Coronary artery (tissue), 2 donors: ENCODE results near the gene GET4.

Source experiments
- DNase-seq: peaks from one replicate; pipeline ENCODE4 v3.0.0-alpha.2; 2017; ENCODE audit warnings: low spot score
- H3K27ac ChIP-seq, 2 donors: fragments of 200-600 bp; sonication (generic); one replicate each; pipeline ENCODE4 v1.5.1; 2016 to 2019
- H3K4me3 ChIP-seq: fragments of 200-600 bp; sonication (generic); 2 replicates; pipeline ENCODE4 v1.5.1; 2016; ENCODE audit warnings: mild to moderate bottlenecking, moderate library complexity
- TF ChIP-seq, protein P1 (sequence below): fragments of 200-600 bp; sonication (generic); IDR thresholded peaks from one replicate; pipeline ENCODE4 v1.5.1; 2019; ENCODE audit warnings: antibody characterized with exemption

Gene GET4

DNA sequence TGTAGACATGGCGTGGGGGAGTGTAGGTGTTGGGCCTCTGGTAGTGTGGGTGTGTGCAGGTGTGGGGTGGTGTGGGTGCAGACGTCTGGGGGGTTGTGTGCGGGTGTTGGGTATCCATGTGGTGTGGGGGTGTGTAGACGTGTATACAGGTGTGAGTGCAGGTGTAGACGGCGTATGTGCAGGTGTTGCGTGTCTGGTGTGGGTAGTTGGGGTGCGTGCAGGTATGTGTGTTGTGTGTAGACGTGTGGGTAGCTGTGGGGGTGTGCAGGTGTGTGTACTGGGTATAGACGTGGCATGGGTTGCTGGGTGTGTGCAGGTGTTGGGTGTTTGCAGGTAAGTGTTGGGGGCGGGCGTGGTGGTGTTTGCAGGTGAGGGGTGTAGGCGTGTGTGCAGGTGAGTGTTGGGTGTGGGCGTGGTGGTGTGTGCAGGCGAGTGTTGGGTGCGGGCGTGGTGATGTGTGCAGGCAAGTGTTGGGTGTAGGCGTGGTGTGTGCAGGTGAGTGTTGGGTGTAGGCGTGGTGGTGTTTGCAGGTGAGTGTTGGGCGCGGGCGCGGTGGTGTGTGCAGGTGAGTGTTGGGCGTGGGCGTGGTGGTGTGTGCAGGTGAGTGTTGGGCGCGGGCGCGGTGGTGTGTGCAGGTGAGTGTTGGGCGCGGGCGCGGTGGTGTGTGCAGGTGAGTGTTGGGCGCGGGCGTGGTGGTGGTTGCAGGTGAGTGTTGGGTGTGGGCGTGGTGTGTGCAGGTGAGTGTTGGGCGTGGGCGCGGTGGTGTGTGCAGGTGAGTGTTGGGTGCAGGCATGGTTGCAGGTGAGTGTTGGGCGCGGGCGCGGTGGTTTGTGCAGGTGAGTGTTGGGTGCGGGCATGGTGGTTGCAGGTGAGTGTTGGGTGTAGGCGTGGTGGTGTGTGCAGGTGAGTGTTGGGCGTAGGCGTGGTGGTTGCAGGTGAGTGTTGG lies 16.6 kb downstream of the GET4 start:
- DNase-seq: no peak
- Histone ChIP-seq H3K4me3 (no peak overlapping the region), H3K27ac (no peak overlapping the region)
- TF ChIP-seq, protein P1, sequence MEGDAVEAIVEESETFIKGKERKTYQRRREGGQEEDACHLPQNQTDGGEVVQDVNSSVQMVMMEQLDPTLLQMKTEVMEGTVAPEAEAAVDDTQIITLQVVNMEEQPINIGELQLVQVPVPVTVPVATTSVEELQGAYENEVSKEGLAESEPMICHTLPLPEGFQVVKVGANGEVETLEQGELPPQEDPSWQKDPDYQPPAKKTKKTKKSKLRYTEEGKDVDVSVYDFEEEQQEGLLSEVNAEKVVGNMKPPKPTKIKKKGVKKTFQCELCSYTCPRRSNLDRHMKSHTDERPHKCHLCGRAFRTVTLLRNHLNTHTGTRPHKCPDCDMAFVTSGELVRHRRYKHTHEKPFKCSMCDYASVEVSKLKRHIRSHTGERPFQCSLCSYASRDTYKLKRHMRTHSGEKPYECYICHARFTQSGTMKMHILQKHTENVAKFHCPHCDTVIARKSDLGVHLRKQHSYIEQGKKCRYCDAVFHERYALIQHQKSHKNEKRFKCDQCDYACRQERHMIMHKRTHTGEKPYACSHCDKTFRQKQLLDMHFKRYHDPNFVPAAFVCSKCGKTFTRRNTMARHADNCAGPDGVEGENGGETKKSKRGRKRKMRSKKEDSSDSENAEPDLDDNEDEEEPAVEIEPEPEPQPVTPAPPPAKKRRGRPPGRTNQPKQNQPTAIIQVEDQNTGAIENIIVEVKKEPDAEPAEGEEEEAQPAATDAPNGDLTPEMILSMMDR: no peak

DNA sequence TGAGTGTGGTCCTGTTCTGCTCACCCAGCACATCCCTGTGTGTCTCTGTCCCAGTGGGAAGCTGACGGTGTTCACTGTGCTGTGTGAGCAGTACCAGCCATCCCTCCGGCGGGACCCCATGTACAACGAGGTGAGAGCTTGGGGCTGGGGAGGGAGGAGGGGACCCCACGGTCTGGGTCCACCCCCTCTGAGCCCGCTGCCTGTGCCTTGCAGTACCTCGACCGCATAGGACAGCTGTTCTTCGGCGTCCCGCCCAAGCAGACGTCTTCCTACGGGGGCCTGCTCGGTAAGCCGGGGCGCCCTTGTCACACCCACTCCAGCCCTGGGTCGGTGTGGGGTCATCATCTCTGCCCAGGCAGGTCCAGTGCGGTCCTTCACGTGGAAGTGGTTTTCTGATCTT lies 17.3 kb downstream of the GET4 start:
- DNase-seq: no peak
- TF ChIP-seq, protein P1: no peak
- H3K4me3 ChIP-seq: no peak overlapping the region
- no peak overlapping the region for H3K27ac ChIP-seq

DNA sequence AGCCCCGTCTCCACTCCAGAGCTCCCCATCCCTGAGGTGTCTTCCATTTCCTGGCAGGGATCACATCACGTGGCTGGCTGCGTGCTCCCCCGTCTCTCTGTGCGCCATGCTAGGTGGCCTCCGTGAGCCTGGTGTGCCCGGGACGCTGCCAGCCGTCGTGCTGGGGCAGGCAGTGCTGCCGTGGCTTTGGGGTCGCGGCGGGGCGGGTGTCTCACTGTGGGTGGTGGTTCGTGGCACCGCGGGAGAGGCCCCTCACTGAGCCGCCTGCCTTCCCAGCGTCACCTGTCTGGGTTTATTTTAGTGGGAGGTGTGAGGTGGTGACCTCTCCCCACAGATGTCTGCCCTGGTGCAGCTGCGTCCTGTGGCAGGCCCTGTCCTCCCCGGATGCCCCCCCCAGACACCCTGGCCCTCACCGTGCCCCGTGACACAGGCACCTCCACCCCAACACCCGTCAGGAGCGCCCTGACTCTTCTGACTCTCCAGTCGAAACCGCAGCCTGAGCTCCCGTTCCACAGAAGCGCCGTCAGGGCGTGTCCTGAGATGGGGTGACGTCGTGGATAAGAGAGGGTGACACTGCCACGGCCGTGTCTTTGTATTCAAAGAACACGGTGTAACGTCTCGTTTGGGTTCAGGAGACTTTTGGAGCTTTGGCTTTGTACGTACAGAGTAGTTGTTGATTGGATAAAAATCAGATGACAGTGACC lies 18.0 kb downstream of the GET4 start:
- Histone ChIP-seq H3K4me3 (no peak overlapping the region), H3K27ac (no peak overlapping the region)
- TF ChIP-seq, protein P1: no peak
- DNase-seq: no peak

DNA sequence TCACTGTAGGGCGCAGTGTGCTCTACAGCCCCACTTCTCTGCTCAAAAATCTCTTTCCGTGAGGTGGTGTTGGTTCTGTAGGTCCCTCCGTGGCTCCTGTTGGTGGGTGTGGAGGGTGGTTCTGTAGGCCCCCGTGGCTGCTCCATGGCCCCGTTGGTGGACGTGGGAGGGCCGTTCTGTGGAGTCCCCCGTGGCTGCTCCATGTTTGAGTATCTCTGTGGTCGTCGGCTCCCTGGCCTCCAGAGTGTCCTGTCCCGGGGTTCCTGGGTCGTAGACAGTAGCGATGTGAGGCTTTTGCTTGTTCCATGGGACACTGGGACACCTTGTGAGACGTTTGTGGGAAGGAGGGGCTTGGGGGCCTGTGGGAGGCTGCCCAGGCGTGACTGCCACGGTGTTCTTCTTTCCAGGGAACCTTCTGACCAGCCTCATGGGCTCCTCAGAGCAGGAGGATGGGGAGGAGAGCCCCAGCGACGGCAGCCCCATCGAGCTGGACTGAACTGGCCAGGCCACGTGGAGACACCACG lies 18.6 kb downstream of the GET4 start:
- no peak for DNase-seq

DNA sequence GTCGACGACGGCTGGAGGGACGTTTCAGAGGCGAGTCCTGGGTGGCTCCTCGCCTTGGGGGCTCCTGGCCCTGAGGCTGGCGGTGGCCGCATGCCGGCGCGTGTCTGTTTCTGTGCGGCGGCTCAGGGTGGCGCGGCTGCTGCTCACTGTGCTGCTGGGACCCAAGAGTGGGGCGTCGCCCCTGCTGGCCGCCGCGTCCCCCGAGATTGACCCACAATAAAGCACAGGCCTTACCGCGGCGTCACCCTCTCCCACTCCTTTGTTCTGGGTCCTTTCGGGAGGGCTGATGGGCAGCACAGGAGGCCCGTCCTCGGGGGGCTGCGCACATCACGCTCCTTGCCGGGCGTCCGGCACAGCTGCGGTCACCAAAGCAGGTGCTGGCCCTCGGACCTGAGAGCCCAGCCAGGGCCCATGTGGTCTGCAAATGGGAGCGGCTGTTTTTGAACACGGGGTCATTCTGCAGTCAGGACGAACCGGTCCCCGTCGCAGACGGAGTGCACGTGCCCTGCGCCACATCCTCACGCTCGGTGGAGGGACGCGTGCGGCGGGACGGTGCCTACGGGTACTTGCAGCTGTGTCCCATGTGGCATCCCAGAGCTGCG lies 19.2 kb downstream of the GET4 start:
- no peak for DNase-seq
- Histone ChIP-seq H3K27ac (no peak overlapping the region), H3K4me3 (no peak overlapping the region)
- TF ChIP-seq, protein P1: no peak

More for the DNA sequence above, 18.6 kb downstream of the GET4 start:
- TF ChIP-seq, protein P1: no peak
- H3K27ac ChIP-seq: no peak overlapping the region
- no peak overlapping the region for H3K4me3 ChIP-seq

DNA sequence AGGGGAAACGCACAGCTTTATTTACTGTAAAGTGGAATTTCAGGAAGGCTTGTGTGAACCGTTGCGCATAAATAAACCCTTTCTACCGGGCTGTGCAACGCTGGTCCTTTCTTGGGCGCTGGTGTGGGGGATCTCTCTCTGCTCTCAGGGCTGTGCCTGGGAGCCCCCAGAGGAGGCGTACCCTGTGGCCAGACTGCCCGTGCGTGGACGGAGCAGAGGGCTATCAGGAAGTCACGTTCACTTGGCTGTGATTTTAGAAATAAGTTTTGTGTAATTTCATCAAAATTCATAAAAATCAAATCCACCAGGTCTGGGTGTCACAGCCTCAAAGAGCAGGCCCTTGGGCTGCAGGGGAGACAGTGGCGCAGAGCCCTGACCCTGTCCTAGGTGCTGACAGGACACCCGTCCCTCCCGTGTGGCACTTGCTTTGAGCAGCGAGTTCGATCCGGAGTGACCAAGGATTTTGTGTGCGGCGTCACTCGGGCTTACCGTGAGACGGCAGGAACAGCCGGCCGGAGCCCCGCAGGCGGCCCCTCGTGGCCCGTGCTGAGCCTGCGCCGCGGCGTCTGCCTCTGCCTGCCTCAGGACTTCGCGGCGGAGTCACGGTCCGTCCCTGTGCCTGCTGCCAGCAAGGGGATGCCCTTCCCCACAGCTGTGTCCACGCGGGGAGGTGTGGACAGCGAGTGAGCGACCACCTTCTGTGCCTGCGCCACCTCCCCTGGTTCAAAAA lies 20.2 kb downstream of the GET4 start:
- no peak for DNase-seq
- Histone ChIP-seq H3K27ac (no peak overlapping the region), H3K4me3 (no peak overlapping the region)
- TF ChIP-seq, protein P1: no peak
